Iris pigment epithelial cell (primary cell): Measurements from ENCODE around the gene OSTF1.

Experiments
- DNase-seq: peaks from one replicate; pipeline ENCODE4 v3.0.0-alpha.2; 2011; ENCODE audit warnings: low read depth

OSTF1 gene

GRCh38 chr9:75121914-75122558, 33.7 kb downstream of the OSTF1 start:
- peak; percentile 16 for DNase-seq

GRCh38 chr9:75123696-75124095, 35.4 kb downstream of the OSTF1 start:
- DNase-seq, result no peak

- DNase-seq, result no peak
These were observed 40.2 kb downstream of the OSTF1 start for GRCh38 chr9:75128535-75128934.

GRCh38 chr9:75130172-75130571, 41.9 kb downstream of the OSTF1 start:
- DNase-seq, result no peak

- peak; percentile 15 for DNase-seq
These were observed 42.4 kb downstream of the OSTF1 start for GRCh38 chr9:75130621-75131230.

- DNase-seq, result no peak
These were observed 43.4 kb downstream of the OSTF1 start for GRCh38 chr9:75131700-75132099.

GRCh38 chr9:75132244-75132643, 43.9 kb downstream of the OSTF1 start:
- DNase-seq, result no peak

- no peak for DNase-seq
These were observed 45.1 kb downstream of the OSTF1 start for GRCh38 chr9:75133396-75133795.

GRCh38 chr9:75134495-75134894, 46.2 kb downstream of the OSTF1 start:
- DNase-seq, result no peak

GRCh38 chr9:75138260-75139040, 50.1 kb downstream of the OSTF1 start:
- DNase-seq, result no peak

GRCh38 chr9:75139201-75139600, 50.9 kb downstream of the OSTF1 start:
- no peak for DNase-seq

GRCh38 chr9:75140261-75140660, 51.9 kb downstream of the OSTF1 start:
- DNase-seq, result no peak

GRCh38 chr9:75142202-75142601, 53.9 kb downstream of the OSTF1 start:
- DNase-seq, result no peak

GRCh38 chr9:75146229-75146628, 57.9 kb downstream of the OSTF1 start:
- peak; percentile 29 for DNase-seq

GRCh38 chr9:75147638-75148037, 59.3 kb downstream of the OSTF1 start:
- DNase-seq, result peak; percentile 21

GRCh38 chr9:75148561-75148960, 60.2 kb downstream of the OSTF1 start:
- peak; percentile 96 for DNase-seq

- peak; percentile 38 for DNase-seq
These were observed 61.5 kb downstream of the OSTF1 start for GRCh38 chr9:75149841-75150241.

GRCh38 chr9:75150512-75150911, 62.2 kb downstream of the OSTF1 start:
- DNase-seq, result no peak

GRCh38 chr9:75152416-75152815, 64.1 kb downstream of the OSTF1 start:
- DNase-seq, result no peak

GRCh38 chr9:75156858-75157257, 68.5 kb downstream of the OSTF1 start:
- DNase-seq, result no peak

- no peak for DNase-seq
These were observed 73.0 kb downstream of the OSTF1 start for GRCh38 chr9:75161116-75161857.

GRCh38 chr9:75163764-75164163, 75.5 kb downstream of the OSTF1 start:
- no peak for DNase-seq

GRCh38 chr9:75164573-75164972, 76.3 kb downstream of the OSTF1 start:
- no peak for DNase-seq
